ENCODE measurements around the gene IAPP. TPM values are rescaled to one million over a fixed set of nuclear protein-coding genes. Genes with fewer than 3 reads are reported as not detected.
A peak's percentile ranks its signal among the peaks of the same experiment; 100 is the strongest.

The IAPP gene
- not detected for total RNA-seq
- under 1 TPM; 0.24 to 0.30 TPM for polyA plus RNA-seq (ENCODE audit: insufficient read length in 2 of 2)
- long read RNA-seq, donor 1, result 0 reads
- long read RNA-seq, donor 2, result 0 reads
- long read RNA-seq, donor 3, result 0 reads
- long read RNA-seq, donor 4, result 0 reads

GRCh38 chr12:21372602-21373001 is at the start of gene IAPP:
IAPP (plus strand) TSS chr12:21372902; CDS start chr12:21373352, 450 bp downstream.
- no peaks in the 10 kb centered on the region for H3K4me1 ChIP-seq (ENCODE audit: control insufficient read depth, insufficient read depth, low read length)
- 100% methylated on average over 1 of the region's 2 CpGs for WGBS (ENCODE audit: insufficient coverage)
- no peaks in the 10 kb centered on the region for H3K27me3 ChIP-seq (ENCODE audit: control insufficient read depth, insufficient read depth, low read length)
- H3K4me3 ChIP-seq (ENCODE audit: low read depth, low read length), result no peak within 1 kb of the TSS
- DNase-seq (ENCODE audit: low read depth in 4 of 6, low spot score in 6 of 6), result no peak
- H3K9me3 ChIP-seq (ENCODE audit: control insufficient read depth, insufficient read depth, low read length), result no peaks in the 10 kb centered on the region
- no peaks in the 10 kb centered on the region for H3K36me3 ChIP-seq (ENCODE audit: control insufficient read depth, insufficient read depth, low read length)
- H3K27ac ChIP-seq (ENCODE audit: low read depth, low read length), result no peak within 1 kb of the TSS

GRCh38 chr12:21323736-21324135 is 49.0 kb upstream of the IAPP start:
- H3K4me3 ChIP-seq (ENCODE audit: low read depth, low read length), result no peak overlapping the region
- no CpG with 5 or more reads among the region's 2 CpGs for WGBS (ENCODE audit: insufficient coverage)
- H3K27ac ChIP-seq (ENCODE audit: low read depth, low read length), result no peak overlapping the region
- H3K9me3 ChIP-seq (ENCODE audit: control insufficient read depth, insufficient read depth, low read length), result peaks cover 3% of the 10 kb centered on the region
- H3K27me3 ChIP-seq (ENCODE audit: control insufficient read depth, insufficient read depth, low read length), result no peaks in the 10 kb centered on the region
- no peaks in the 10 kb centered on the region for H3K4me1 ChIP-seq (ENCODE audit: control insufficient read depth, insufficient read depth, low read length)
- H3K36me3 ChIP-seq (ENCODE audit: control insufficient read depth, insufficient read depth, low read length), result no peaks in the 10 kb centered on the region
- no peak for DNase-seq (ENCODE audit: low read depth in 4 of 6, low spot score in 6 of 6)

DNA sequence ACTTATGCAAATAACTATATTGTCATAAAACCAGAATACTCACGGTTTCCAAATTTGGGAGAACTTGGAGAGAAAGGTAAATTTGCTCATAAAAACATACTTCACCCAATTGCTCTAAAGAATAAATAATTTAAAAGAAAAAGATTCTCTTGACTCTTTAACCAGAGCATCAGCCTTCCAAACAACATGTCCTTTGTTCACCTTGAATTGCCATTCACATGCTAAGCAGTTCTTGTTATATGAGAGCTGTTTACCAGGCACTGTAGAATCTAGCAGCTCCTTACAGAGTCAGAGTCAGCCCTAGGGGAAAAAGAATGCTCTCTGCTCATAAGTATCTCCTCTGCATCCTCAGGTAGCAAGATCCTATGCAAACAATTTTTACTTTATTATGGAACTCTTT is 48.2 kb upstream of the IAPP start:
- Histone ChIP-seq H3K36me3 (ENCODE audit: control insufficient read depth, insufficient read depth, low read length) (no peaks in the 10 kb centered on the region), H3K27ac (ENCODE audit: low read depth, low read length) (peak overlapping the region; percentile 30), H3K4me1 (ENCODE audit: control insufficient read depth, insufficient read depth, low read length) (no peaks in the 10 kb centered on the region), H3K9me3 (ENCODE audit: control insufficient read depth, insufficient read depth, low read length) (peaks cover 2% of the 10 kb centered on the region), H3K27me3 (ENCODE audit: control insufficient read depth, insufficient read depth, low read length) (no peaks in the 10 kb centered on the region), H3K4me3 (ENCODE audit: low read depth, low read length) (no peak overlapping the region)
- no CpG with 5 or more reads among the region's 1 CpG for WGBS (ENCODE audit: insufficient coverage)
- peak in 5 of 6 donors; percentile 9 to 70 (median 33) for DNase-seq (ENCODE audit: low read depth in 4 of 6, low spot score in 6 of 6)

DNA sequence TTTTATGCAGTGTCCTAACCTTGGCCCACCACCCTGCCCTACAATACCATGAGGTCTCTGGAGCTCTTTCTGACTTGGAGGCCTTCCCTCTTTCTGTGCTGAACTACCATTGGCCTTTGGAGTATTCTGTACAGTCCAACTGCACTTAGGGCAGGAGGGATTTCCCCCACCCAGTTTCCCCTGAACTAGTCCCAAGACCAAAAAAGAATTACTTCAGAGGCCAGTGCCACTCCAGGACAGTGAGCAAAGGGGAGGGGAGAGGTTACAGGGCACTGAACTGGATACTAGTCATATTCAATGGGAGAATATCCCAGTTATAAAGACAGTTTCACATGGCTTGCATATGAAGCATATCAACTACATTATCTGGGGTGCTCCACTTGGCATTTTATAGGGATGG is 44.1 kb upstream of the IAPP start:
- no peaks in the 10 kb centered on the region for H3K4me1 ChIP-seq (ENCODE audit: control insufficient read depth, insufficient read depth, low read length)
- H3K4me3 ChIP-seq (ENCODE audit: low read depth, low read length), result no peak overlapping the region
- H3K36me3 ChIP-seq (ENCODE audit: control insufficient read depth, insufficient read depth, low read length), result no peaks in the 10 kb centered on the region
- no peaks in the 10 kb centered on the region for H3K27me3 ChIP-seq (ENCODE audit: control insufficient read depth, insufficient read depth, low read length)
- peaks cover 8% of the 10 kb centered on the region for H3K9me3 ChIP-seq (ENCODE audit: control insufficient read depth, insufficient read depth, low read length)
- no peak overlapping the region for H3K27ac ChIP-seq (ENCODE audit: low read depth, low read length)
- no peak for DNase-seq (ENCODE audit: low read depth in 4 of 6, low spot score in 6 of 6)

GRCh38 chr12:21330682-21331253 is 41.9 kb upstream of the IAPP start:
- H3K4me1 ChIP-seq (ENCODE audit: control insufficient read depth, insufficient read depth, low read length), result no peaks in the 10 kb centered on the region
- DNase-seq (ENCODE audit: low read depth in 4 of 6, low spot score in 6 of 6), result no peak
- no peak overlapping the region for H3K27ac ChIP-seq (ENCODE audit: low read depth, low read length)
- 83% methylated on average over 1 of the region's 1 CpG for WGBS (ENCODE audit: insufficient coverage)
- H3K9me3 ChIP-seq (ENCODE audit: control insufficient read depth, insufficient read depth, low read length), result peaks cover 8% of the 10 kb centered on the region
- H3K27me3 ChIP-seq (ENCODE audit: control insufficient read depth, insufficient read depth, low read length), result no peaks in the 10 kb centered on the region
- no peak overlapping the region for H3K4me3 ChIP-seq (ENCODE audit: low read depth, low read length)
- H3K36me3 ChIP-seq (ENCODE audit: control insufficient read depth, insufficient read depth, low read length), result no peaks in the 10 kb centered on the region

DNA sequence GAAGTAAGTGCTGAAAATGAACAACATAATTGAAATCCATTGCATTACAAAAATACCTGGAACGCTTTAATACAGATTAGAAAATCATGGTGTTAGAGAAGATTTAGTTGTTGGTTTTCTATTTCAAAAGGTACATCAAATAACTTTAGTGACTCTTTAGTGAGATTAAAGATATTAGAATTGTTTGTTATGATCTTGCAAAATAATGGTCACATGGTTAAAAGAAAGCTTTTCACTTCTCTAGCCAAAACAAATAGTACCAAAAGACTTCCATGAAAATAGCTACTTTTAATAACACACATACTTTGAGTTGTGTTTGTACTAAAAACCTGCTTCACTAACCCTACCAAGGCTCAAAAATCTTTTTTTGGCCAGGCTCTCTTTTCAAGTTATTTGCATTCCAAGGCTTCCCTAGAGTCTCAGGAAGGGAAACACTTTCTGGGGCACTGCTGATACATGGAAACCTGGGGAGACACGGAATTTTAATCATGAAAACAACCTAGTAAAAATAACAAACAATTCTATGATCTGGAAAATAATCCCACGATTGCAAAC is 37.9 kb upstream of the IAPP start, which contains the start of gene SLCO1A2:
SLCO1A2 (minus strand) TSS at position 147 of the 555 bp plus-strand sequence. CDS start 270 bp downstream, outside the sequence.
- no peak for DNase-seq (ENCODE audit: low read depth in 4 of 6, low spot score in 6 of 6)
- Histone ChIP-seq H3K27ac (ENCODE audit: low read depth, low read length) (no peak within 1 kb of the TSS), H3K36me3 (ENCODE audit: control insufficient read depth, insufficient read depth, low read length) (no peaks in the 10 kb centered on the region), H3K4me3 (ENCODE audit: low read depth, low read length) (no peak within 1 kb of the TSS), H3K9me3 (ENCODE audit: control insufficient read depth, insufficient read depth, low read length) (peaks cover 6% of the 10 kb centered on the region), H3K4me1 (ENCODE audit: control insufficient read depth, insufficient read depth, low read length) (no peaks in the 10 kb centered on the region), H3K27me3 (ENCODE audit: control insufficient read depth, insufficient read depth, low read length) (no peaks in the 10 kb centered on the region)
- no CpG with 5 or more reads among the region's 3 CpGs for WGBS (ENCODE audit: insufficient coverage)

GRCh38 chr12:21336656-21337055 is 36.0 kb upstream of the IAPP start:
- H3K36me3 ChIP-seq (ENCODE audit: control insufficient read depth, insufficient read depth, low read length), result no peaks in the 10 kb centered on the region
- 54% methylated on average over 4 of the region's 5 CpGs for WGBS (ENCODE audit: insufficient coverage)
- no peak overlapping the region for H3K4me3 ChIP-seq (ENCODE audit: low read depth, low read length)
- H3K4me1 ChIP-seq (ENCODE audit: control insufficient read depth, insufficient read depth, low read length), result no peaks in the 10 kb centered on the region
- H3K9me3 ChIP-seq (ENCODE audit: control insufficient read depth, insufficient read depth, low read length), result no peaks in the 10 kb centered on the region
- no peak overlapping the region for H3K27ac ChIP-seq (ENCODE audit: low read depth, low read length)
- no peaks in the 10 kb centered on the region for H3K27me3 ChIP-seq (ENCODE audit: control insufficient read depth, insufficient read depth, low read length)
- no peak for DNase-seq (ENCODE audit: low read depth in 4 of 6, low spot score in 6 of 6)

GRCh38 chr12:21337453-21337852 is 35.2 kb upstream of the IAPP start:
- DNase-seq (ENCODE audit: low read depth in 4 of 6, low spot score in 6 of 6), result no peak
- H3K4me3 ChIP-seq (ENCODE audit: low read depth, low read length), result no peak overlapping the region
- H3K27ac ChIP-seq (ENCODE audit: low read depth, low read length), result no peak overlapping the region
- no peaks in the 10 kb centered on the region for H3K9me3 ChIP-seq (ENCODE audit: control insufficient read depth, insufficient read depth, low read length)
- no peaks in the 10 kb centered on the region for H3K4me1 ChIP-seq (ENCODE audit: control insufficient read depth, insufficient read depth, low read length)
- H3K27me3 ChIP-seq (ENCODE audit: control insufficient read depth, insufficient read depth, low read length), result no peaks in the 10 kb centered on the region
- H3K36me3 ChIP-seq (ENCODE audit: control insufficient read depth, insufficient read depth, low read length), result no peaks in the 10 kb centered on the region

GRCh38 chr12:21337959-21338744 is 34.5 kb upstream of the IAPP start:
- Histone ChIP-seq H3K4me1 (ENCODE audit: control insufficient read depth, insufficient read depth, low read length) (no peaks in the 10 kb centered on the region), H3K9me3 (ENCODE audit: control insufficient read depth, insufficient read depth, low read length) (no peaks in the 10 kb centered on the region), H3K27ac (ENCODE audit: low read depth, low read length) (no peak overlapping the region), H3K36me3 (ENCODE audit: control insufficient read depth, insufficient read depth, low read length) (no peaks in the 10 kb centered on the region), H3K4me3 (ENCODE audit: low read depth, low read length) (no peak overlapping the region), H3K27me3 (ENCODE audit: control insufficient read depth, insufficient read depth, low read length) (no peaks in the 10 kb centered on the region)
- no peak for DNase-seq (ENCODE audit: low read depth in 4 of 6, low spot score in 6 of 6)
- WGBS (ENCODE audit: insufficient coverage), result 93% methylated on average over 5 of the region's 6 CpGs

Measured in spinal cord (tissue), 10 donors.